ENCODE results near the gene ATG7.

The ATG7 gene

DNA sequence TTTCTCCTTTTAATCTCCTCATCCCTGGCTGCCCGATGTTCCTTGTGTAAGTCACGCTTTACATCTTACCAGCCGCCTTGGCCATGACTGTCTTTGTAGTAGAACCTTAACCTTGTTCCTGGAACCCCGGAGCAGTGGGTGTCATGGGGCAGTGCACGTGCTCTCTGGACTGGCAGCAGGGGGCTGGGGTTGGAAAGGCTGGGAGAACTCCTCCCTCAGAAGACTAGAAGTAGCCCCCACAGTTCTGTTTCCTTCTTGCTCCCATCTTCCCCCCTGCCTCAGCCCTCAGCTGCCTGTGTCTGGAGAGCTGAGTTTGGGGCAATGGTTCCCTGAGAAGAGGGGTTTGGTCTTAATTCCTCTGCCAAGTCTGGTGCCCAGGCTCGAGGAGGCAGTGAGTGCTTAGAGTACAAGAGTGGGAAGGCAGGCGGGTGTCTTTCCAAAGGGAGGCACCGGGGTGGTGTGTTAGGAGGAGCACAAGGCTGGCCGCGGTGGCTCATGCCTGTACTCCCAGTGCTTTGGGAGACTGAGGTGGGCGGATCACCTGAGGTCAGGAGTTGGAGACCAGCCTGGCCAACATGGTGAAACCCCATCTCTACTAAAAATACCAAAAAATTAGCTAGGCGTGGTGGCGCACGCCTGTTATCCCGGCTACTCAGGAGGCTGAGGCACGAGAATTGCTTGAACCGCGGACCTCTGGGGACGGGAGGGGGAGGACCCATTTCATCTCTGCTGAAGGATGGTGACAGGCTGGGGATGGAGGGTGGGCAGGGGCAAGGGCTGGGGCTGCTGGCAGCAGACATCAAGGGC lies 271.1 kb downstream of the ATG7 start:
- no peak for DNase-seq

DNA sequence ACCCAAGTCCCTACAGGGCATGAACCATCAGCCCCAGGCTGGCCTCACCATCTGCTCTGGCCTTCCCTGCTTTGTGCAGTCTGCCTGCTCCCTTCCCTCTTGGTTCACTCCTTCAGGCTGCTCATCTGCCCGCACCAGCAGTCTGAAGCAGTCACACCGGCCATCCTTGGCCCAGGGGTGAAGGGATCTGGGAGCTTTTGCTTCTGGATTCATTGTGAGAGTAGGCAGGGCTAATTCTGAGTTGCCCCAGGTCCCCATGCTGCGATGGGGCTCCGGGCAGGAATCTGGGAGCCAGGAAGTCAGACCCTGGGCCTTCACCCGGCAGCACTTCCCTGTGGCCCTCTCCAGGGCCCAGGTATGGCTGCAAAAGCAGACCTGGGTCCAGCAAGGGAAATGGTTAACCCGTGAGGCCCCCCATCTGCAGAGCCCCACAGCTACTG lies 271.8 kb downstream of the ATG7 start:
- no peak for DNase-seq

GRCh38 chr3:11544412-11545181 lies 272.4 kb downstream of the ATG7 start:
- no peak for DNase-seq

DNA sequence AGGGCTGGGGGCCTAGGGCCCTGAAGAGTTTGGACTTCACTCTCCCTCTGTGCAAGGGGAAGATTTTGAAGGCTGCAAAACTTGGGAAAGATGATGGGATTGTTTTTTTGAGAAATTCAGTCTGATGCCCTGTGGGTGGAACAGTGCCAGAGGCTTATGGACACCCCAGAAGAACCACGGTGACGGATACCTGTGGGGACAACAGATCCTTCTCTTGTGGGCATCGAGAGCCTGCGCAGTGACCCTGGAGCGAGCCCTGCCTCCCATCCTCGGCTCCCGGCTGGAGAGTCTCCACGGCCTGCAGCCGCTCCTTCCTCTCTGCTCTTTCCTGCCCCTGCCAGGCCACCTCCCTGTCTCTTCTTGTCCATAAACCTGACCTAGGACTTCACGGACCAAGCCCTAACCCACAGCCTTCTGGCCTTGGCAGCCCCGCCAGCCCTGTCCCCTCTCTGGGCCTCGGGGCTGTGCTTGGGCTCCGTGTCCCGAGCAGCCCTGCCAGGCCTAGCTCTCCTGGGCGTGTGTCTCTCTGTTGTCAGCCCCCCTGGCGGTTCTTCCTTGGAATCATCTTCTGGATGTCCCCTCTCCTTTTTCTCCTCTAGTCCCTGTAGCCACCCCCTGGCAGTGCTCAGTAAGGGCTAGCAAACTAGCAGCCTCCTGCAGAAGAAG lies 273.1 kb downstream of the ATG7 start:
- DNase-seq = no peak

GRCh38 chr3:11546657-11547302 lies 274.6 kb downstream of the ATG7 start:
- DNase-seq = no peak

DNA sequence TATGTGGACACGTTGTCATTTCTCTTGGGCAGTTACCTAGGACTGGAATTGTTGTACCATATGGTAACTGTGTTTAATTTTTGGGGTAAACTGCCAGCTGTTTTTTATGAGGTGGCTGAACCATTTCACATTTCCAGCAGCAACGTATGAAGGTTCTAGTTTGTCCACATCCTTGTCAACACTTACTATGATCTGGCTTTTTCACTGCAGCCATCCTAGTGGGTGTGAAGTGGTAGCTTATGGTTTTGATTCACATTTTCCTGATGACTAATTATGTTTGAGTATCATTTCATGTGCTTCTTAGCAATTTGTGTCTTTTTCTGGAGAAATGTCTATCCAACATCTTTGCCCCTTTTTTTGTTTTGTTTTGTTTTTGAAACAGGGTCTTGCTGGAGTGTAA lies 275.3 kb downstream of the ATG7 start:
- no peak for DNase-seq

GRCh38 chr3:11548721-11549131 lies 276.5 kb downstream of the ATG7 start:
- DNase-seq = no peak

DNA sequence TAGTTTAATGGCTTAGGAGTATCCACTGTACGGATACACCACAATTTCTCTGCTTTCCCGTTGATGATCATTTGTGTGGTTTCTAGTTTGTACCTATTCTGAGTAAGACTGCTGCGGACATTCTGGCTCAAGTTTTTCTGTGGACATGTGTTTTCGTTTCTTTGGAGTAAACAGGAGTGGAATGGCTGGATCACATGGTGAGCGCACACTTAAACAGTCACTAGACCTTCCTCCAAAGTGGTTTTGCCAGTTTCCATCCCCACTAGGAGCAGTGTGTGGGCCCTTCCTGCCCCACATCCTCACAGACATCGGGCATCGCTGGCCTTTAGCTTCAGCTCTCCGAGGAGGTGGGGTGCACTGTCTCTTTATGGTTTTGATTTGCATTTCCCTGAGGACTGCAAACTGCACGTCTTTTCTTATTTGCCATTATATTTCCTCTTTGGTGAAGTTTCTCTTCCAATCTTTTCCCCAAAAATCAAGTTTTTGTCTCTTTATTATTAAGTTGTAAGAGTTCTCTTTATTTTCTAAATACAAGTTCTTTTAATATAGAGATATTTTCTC lies 277.5 kb downstream of the ATG7 start:
- no peak for DNase-seq

- no peak for DNase-seq
These were observed 278.8 kb downstream of the ATG7 start for GRCh38 chr3:11551036-11551435.

- DNase-seq = no peak
These were observed 280.4 kb downstream of the ATG7 start for GRCh38 chr3:11552289-11553264.

- DNase-seq = no peak
These were observed 281.4 kb downstream of the ATG7 start for GRCh38 chr3:11553436-11554235.

DNA sequence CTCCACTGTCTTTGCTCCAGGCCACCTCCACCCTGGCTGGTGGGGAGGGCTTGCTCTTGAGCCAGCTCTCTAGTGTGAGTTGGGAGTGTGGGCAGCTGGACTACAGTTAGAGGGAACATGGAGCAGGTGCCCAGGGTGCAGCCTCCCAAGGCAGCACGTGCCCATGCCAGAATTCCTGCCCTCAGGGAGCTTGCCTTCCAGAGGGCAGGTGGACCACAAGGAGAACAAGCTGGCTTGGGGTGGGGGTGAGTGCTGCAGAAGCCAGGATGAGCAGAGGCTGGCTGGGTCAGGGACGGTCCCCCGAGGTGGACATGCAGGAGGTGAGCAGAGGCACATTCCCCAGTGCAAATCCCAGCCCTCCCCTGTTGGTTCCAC lies 282.0 kb downstream of the ATG7 start:
- DNase-seq = no peak

- DNase-seq = no peak
These were observed 282.5 kb downstream of the ATG7 start for GRCh38 chr3:11554666-11555065.

DNA sequence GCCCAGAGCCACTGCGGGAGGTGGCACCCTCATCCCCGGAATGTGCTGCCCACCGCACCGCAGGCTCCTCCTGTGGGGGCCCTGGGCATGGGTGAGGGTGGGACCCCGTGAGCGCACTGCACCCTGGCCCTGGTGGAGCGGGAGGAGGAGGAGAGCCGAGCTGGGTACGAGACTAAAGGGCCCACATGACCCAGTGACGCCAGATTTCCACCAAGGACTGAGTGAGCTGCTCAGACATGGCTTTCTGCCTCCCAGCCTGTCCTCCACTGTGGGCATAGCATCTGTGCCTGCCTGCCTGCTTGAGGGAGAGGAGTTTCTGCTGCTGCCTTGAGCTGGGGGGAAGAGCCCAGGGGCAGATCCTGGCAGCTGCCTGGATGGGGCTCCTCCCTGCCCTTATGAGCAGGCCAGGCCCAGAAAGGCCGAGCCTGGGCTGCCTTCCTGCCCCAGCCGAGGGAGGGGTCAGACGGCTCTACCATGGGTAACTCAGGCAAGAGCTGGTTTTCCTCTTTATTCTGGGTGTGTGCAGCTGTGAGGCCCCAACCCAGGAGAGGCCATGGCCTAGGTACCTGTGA lies 283.1 kb downstream of the ATG7 start:
- DNase-seq = no peak

- no peak for DNase-seq
These were observed 283.9 kb downstream of the ATG7 start for GRCh38 chr3:11555881-11556633.

- DNase-seq = no peak
These were observed 284.9 kb downstream of the ATG7 start for GRCh38 chr3:11556851-11557644.

- no peak for DNase-seq
These were observed 285.8 kb downstream of the ATG7 start for GRCh38 chr3:11558002-11558401.

GRCh38 chr3:11558411-11558903 lies 286.3 kb downstream of the ATG7 start:
- no peak for DNase-seq
